ENCODE results near the gene LUM.

The LUM gene

GRCh38 chr12:91078501-91078900 is 32.8 kb downstream of the LUM start:
- no peak overlapping the region for H3K4me3 ChIP-seq (ENCODE audit: low read depth, low read length)

GRCh38 chr12:91077228-91077954 is 33.9 kb downstream of the LUM start:
- no peak for DNase-seq (ENCODE audit: low read depth)
- no peak overlapping the region for H3K4me3 ChIP-seq (ENCODE audit: low read depth, low read length)
- no peak for TF ChIP-seq CTCF (IDR thresholded peaks at IDR 0.05; ENCODE audit: control insufficient read depth, extremely low read depth, insufficient read depth)

More at GRCh38 chr12:91078501-91078900, 32.8 kb downstream of the LUM start:
- DNase-seq (ENCODE audit: low read depth): no peak
- TF ChIP-seq CTCF (IDR thresholded peaks at IDR 0.05; ENCODE audit: control insufficient read depth, extremely low read depth, insufficient read depth): no peak

- DNase-seq (ENCODE audit: low read depth): no peak
- H3K4me3 ChIP-seq (ENCODE audit: low read depth, low read length): no peak overlapping the region
- no peak for TF ChIP-seq CTCF (IDR thresholded peaks at IDR 0.05; ENCODE audit: control insufficient read depth, extremely low read depth, insufficient read depth)
These were observed 36.4 kb downstream of the LUM start for GRCh38 chr12:91074851-91075250.

- no peak for DNase-seq (ENCODE audit: low read depth)
- TF ChIP-seq CTCF (IDR thresholded peaks at IDR 0.05; ENCODE audit: control insufficient read depth, extremely low read depth, insufficient read depth): no peak
- no peak overlapping the region for H3K4me3 ChIP-seq (ENCODE audit: low read depth, low read length)
These were observed 37.1 kb downstream of the LUM start for GRCh38 chr12:91074154-91074709.

- H3K4me3 ChIP-seq (ENCODE audit: low read depth, low read length): no peak overlapping the region
- no peak for TF ChIP-seq CTCF (IDR thresholded peaks at IDR 0.05; ENCODE audit: control insufficient read depth, extremely low read depth, insufficient read depth)
- DNase-seq (ENCODE audit: low read depth): no peak
These were observed 37.9 kb downstream of the LUM start for GRCh38 chr12:91073426-91073825.

- no peak overlapping the region for H3K4me3 ChIP-seq (ENCODE audit: low read depth, low read length)
- TF ChIP-seq CTCF (IDR thresholded peaks at IDR 0.05; ENCODE audit: control insufficient read depth, extremely low read depth, insufficient read depth): no peak
- DNase-seq (ENCODE audit: low read depth): no peak
These were observed 38.4 kb downstream of the LUM start for GRCh38 chr12:91072931-91073330.

GRCh38 chr12:91070936-91071335 is 40.4 kb downstream of the LUM start:
- no peak for TF ChIP-seq CTCF (IDR thresholded peaks at IDR 0.05; ENCODE audit: control insufficient read depth, extremely low read depth, insufficient read depth)
- no peak overlapping the region for H3K4me3 ChIP-seq (ENCODE audit: low read depth, low read length)
- no peak for DNase-seq (ENCODE audit: low read depth)

Data from LNCaP clone FGC (cell line).